ENCODE measurements around the gene EPB41L4A. TPM values are rescaled to one million over a fixed set of nuclear protein-coding genes. Genes with fewer than 3 reads are reported as not detected.
"Not testable (repeated sequence)": the region's sequence is repeated elsewhere in the genome, so short reads cannot be mapped to it uniquely, and the experiment has no call there.

The EPB41L4A gene
- total and polyA plus RNA-seq, 2 donors (not counting 1 experiment from before 2014, with no cell fraction given) = 0.23 to 0.50 TPM

DNA sequence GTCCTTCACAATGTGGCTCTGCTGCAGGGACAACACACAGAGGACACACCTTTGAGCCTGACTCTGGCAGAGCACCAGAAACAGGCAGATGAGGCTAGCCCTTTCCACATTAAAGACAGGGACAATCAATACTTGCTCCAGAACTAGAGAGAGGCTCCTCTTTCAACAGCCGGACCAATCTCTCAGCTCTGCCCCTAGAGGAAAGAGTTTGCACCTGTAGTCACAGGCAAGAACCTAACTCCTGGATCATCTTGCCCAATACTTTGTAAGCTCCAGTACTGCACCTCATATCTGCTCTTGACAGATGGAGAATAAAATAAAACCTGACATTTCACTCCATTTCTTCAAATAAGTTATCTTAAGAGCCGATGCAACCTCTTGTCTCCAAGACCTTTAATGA lies 52.1 kb downstream of the EPB41L4A start:
- no peaks in the 10 kb centered on the region for H3K27me3 ChIP-seq (ENCODE audit: control insufficient read depth, insufficient read depth, low read length)
- H3K79me2 ChIP-seq (ENCODE audit: control insufficient read depth, insufficient read depth, low read length) = no peaks in the 10 kb centered on the region
- no peaks in the 10 kb centered on the region for H3K4me1 ChIP-seq (ENCODE audit: control insufficient read depth, extremely low read depth, insufficient read depth, low read length)
- H2AFZ ChIP-seq (ENCODE audit: low read length) = no peak overlapping the region
- TF ChIP-seq, protein P1, sequence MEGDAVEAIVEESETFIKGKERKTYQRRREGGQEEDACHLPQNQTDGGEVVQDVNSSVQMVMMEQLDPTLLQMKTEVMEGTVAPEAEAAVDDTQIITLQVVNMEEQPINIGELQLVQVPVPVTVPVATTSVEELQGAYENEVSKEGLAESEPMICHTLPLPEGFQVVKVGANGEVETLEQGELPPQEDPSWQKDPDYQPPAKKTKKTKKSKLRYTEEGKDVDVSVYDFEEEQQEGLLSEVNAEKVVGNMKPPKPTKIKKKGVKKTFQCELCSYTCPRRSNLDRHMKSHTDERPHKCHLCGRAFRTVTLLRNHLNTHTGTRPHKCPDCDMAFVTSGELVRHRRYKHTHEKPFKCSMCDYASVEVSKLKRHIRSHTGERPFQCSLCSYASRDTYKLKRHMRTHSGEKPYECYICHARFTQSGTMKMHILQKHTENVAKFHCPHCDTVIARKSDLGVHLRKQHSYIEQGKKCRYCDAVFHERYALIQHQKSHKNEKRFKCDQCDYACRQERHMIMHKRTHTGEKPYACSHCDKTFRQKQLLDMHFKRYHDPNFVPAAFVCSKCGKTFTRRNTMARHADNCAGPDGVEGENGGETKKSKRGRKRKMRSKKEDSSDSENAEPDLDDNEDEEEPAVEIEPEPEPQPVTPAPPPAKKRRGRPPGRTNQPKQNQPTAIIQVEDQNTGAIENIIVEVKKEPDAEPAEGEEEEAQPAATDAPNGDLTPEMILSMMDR (conservative IDR thresholded peaks at IDR 0.05 in 1 of 2, IDR thresholded peaks at IDR 0.05 in 1 of 2; ENCODE audit: low read depth in 1 of 2, low read length in 2 of 2) = peak in 1 of 2 donors; percentile 14
- TF ChIP-seq EZH2 (IDR thresholded peaks at IDR 0.05; ENCODE audit: low read length, missing control alignments) = no peak
- no peak overlapping the region for H3K4me3 ChIP-seq (replicated peaks in 1 of 4; ENCODE audit: control extremely low read depth in 1 of 4, insufficient read depth in 1 of 4, low read depth in 3 of 4, low read length in 4 of 4)
- no peak overlapping the region for H3K4me2 ChIP-seq (ENCODE audit: extremely low read depth, insufficient read depth, low read length)
- no peaks in the 10 kb centered on the region for H3K9me3 ChIP-seq (ENCODE audit: control insufficient read depth, insufficient read depth, low read depth, low read length)
- H4K20me1 ChIP-seq (ENCODE audit: control insufficient read depth, extremely low read depth, insufficient read depth, low read length) = no peaks in the 10 kb centered on the region
- H3K36me3 ChIP-seq (ENCODE audit: control insufficient read depth, insufficient read depth, low read length) = no peaks in the 10 kb centered on the region
- no peak overlapping the region for H3K9ac ChIP-seq (ENCODE audit: insufficient read depth, low read length)
- DNase-seq (ENCODE audit: low read depth in 2 of 2) = no peak
- H3K27ac ChIP-seq (ENCODE audit: insufficient read depth, low read length) = no peak overlapping the region

DNA sequence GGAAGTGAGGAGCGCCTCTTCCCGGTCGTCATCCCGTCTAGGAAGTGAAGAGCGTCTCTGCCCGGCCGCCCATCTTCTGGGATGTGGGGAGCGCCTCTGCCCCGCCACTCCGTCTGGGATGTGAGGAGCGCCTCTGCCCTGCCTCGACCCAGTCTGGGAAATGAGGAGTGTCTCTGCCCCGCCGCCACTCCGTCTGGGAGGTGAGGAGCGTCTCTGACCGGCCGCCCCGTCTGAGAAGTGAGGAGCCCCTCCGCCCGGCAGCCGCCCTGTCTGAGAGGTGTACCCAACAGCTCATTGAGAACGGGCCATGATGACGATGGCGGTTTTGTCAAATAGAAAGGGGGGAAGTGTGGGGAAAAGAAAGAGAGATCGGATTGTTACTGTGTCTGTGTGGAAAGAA lies 58.3 kb downstream of the EPB41L4A start:
- not testable (repeated sequence) for H3K4me2 ChIP-seq (ENCODE audit: extremely low read depth, insufficient read depth, low read length); DNase-seq (ENCODE audit: low read depth in 2 of 2); H3K79me2 ChIP-seq (ENCODE audit: control insufficient read depth, insufficient read depth, low read length); H3K4me1 ChIP-seq (ENCODE audit: control insufficient read depth, extremely low read depth, insufficient read depth, low read length); H3K27me3 ChIP-seq (ENCODE audit: control insufficient read depth, insufficient read depth, low read length); H3K27ac ChIP-seq (ENCODE audit: insufficient read depth, low read length); H4K20me1 ChIP-seq (ENCODE audit: control insufficient read depth, extremely low read depth, insufficient read depth, low read length); H3K36me3 ChIP-seq (ENCODE audit: control insufficient read depth, insufficient read depth, low read length); H3K9ac ChIP-seq (ENCODE audit: insufficient read depth, low read length); H3K4me3 ChIP-seq (replicated peaks in 1 of 4; ENCODE audit: control extremely low read depth in 1 of 4, insufficient read depth in 1 of 4, low read depth in 3 of 4, low read length in 4 of 4); H2AFZ ChIP-seq (ENCODE audit: low read length); H3K9me3 ChIP-seq (ENCODE audit: control insufficient read depth, insufficient read depth, low read depth, low read length)

DNA sequence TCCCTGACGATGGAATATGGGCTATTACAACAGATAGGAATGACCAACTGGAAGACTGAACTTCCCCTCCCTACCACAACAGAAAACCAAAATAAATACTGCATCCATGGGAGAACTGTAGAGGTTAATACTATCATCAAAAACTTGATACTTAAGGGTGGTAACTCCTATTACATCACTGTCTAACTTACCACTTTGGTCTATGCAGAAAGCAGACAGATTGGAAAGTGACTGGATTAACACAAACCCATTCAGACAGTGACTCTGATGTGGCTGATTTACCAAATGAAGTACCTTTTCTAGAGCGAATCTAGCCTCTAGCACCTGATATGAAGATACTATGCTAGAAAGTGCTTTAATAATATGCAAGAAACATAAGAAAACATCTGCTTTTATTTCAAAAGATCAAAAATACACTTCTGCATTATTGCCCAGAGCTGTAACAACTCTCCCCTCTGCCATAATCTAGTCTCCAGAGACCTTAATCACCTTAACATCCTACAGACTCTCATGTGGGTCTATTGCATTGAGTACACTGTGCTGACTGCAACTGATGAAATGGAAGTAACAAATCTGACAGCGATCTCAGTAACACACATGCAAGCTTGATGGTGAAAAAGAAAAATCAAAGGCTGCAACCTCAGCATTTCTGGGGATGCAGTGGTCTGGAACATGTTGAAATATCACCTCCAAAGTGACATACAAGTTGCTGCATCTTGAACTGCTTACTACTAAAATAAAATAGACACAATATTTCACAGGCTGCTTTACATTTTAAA lies 62.7 kb downstream of the EPB41L4A start:
- Histone ChIP-seq H3K9ac (ENCODE audit: insufficient read depth, low read length) (no peak overlapping the region), H3K4me3 (replicated peaks in 1 of 4; ENCODE audit: control extremely low read depth in 1 of 4, insufficient read depth in 1 of 4, low read depth in 3 of 4, low read length in 4 of 4) (no peak overlapping the region), H3K4me1 (ENCODE audit: control insufficient read depth, extremely low read depth, insufficient read depth, low read length) (no peaks in the 10 kb centered on the region), H4K20me1 (ENCODE audit: control insufficient read depth, extremely low read depth, insufficient read depth, low read length) (no peaks in the 10 kb centered on the region), H3K27me3 (ENCODE audit: control insufficient read depth, insufficient read depth, low read length) (no peaks in the 10 kb centered on the region), H3K27ac (ENCODE audit: insufficient read depth, low read length) (no peak overlapping the region), H3K36me3 (ENCODE audit: control insufficient read depth, insufficient read depth, low read length) (no peaks in the 10 kb centered on the region), H2AFZ (ENCODE audit: low read length) (no peak overlapping the region), H3K79me2 (ENCODE audit: control insufficient read depth, insufficient read depth, low read length) (no peaks in the 10 kb centered on the region), H3K4me2 (ENCODE audit: extremely low read depth, insufficient read depth, low read length) (no peak overlapping the region), H3K9me3 (ENCODE audit: control insufficient read depth, insufficient read depth, low read depth, low read length) (no peaks in the 10 kb centered on the region)
- TF ChIP-seq EZH2 (IDR thresholded peaks at IDR 0.05; ENCODE audit: low read length, missing control alignments) = no peak
- TF ChIP-seq, protein P1 (conservative IDR thresholded peaks at IDR 0.05 in 1 of 2, IDR thresholded peaks at IDR 0.05 in 1 of 2; ENCODE audit: low read depth in 1 of 2, low read length in 2 of 2) = no peak
- DNase-seq (ENCODE audit: low read depth in 2 of 2) = no peak

Data from fibroblast of lung (primary cell).